ENCODE measurements around the gene LDAH.

DNA sequence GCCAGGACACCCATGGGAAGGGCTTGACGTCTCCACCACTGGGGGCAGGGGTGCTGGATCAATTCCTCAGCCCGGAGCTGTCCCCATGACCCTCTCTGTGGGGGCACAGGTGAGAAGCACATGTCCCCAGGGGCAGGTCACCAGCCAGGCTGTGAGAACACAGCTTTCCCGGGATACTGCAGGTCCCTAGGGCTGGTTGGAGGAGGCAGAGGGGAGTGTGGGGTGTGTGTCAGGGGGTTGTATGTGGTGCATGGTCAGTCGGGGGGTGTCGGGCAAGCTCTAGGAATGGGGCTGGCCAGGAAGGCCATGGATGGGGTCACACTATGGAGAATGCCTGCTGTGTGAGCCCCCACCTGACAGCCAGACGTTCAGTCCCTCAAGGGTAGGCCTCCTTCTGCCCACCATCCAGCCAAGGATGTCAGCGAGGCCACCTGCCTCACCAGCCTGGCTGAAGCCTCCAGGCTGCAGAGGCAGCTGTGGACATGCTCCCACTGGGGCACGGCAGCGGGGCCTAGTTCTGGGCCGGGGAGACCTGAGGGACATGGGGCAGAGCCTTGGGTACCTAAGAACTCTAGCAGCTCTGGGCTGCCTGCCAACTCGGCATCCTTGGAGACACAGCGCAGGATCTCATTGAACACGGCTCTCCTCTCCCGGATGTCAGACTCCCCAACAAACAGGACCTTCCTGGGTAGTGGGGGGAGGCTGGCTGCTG lies 182.3 kb downstream of the LDAH start:
- TF ChIP-seq, protein P1, sequence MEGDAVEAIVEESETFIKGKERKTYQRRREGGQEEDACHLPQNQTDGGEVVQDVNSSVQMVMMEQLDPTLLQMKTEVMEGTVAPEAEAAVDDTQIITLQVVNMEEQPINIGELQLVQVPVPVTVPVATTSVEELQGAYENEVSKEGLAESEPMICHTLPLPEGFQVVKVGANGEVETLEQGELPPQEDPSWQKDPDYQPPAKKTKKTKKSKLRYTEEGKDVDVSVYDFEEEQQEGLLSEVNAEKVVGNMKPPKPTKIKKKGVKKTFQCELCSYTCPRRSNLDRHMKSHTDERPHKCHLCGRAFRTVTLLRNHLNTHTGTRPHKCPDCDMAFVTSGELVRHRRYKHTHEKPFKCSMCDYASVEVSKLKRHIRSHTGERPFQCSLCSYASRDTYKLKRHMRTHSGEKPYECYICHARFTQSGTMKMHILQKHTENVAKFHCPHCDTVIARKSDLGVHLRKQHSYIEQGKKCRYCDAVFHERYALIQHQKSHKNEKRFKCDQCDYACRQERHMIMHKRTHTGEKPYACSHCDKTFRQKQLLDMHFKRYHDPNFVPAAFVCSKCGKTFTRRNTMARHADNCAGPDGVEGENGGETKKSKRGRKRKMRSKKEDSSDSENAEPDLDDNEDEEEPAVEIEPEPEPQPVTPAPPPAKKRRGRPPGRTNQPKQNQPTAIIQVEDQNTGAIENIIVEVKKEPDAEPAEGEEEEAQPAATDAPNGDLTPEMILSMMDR (conservative IDR thresholded peaks at IDR 0.05; ENCODE audit: low read depth, low read length) = no peak
- no peak for TF ChIP-seq EZH2 (IDR thresholded peaks at IDR 0.05; ENCODE audit: borderline replicate concordance, low read depth, low read length, poor library complexity, severe bottlenecking)
